WERI-Rb-1 (cell line): Measurements from ENCODE around the gene ZNF442.
A peak's percentile ranks its signal among the peaks of the same experiment; 100 is the strongest.
"Not testable (repeated sequence)": the region's sequence is repeated elsewhere in the genome, so short reads cannot be mapped to it uniquely, and the experiment has no call there.

Experiments used
- DNase-seq: peaks from one replicate; pipeline ENCODE4 v3.0.0-alpha.2; 2020
- H3K27ac ChIP-seq: fragments of 250-450 bp; sonication (Bioruptor Pico); 2 replicates; pipeline ENCODE4 v1.5.1; 2020; ENCODE audit warnings: mild to moderate bottlenecking, moderate library complexity
- H3K27me3 ChIP-seq: fragments of 250-450 bp; sonication (Bioruptor Pico); 2 replicates; pipeline ENCODE4 v1.5.1; 2021; ENCODE audit warnings: mild to moderate bottlenecking, low read depth, moderate library complexity; ENCODE audit not compliant: insufficient read depth, severe bottlenecking
- H3K36me3 ChIP-seq: fragments of 250-450 bp; sonication (Bioruptor Pico); 2 replicates; pipeline ENCODE4 v1.5.1; 2020; ENCODE audit warnings: mild to moderate bottlenecking, moderate library complexity
- H3K4me3 ChIP-seq: 2 replicates; pipeline ENCODE4 v1.5.1; 2011; ENCODE audit warnings: low read depth, mild to moderate bottlenecking, control low read depth, low read length
- H3K9me3 ChIP-seq: fragments of 250-450 bp; sonication (Bioruptor Pico); 2 replicates; pipeline ENCODE4 v1.5.1; 2021; ENCODE audit warnings: mild to moderate bottlenecking, moderate library complexity; ENCODE audit not compliant: severe bottlenecking
- CTCF ChIP-seq: IDR thresholded peaks from 2 replicates; pipeline ENCODE4 v1.5.1; 2011; ENCODE audit warnings: low read depth, mild to moderate bottlenecking, control low read depth, inconsistent platforms, low read length

ZNF442 gene

DNA sequence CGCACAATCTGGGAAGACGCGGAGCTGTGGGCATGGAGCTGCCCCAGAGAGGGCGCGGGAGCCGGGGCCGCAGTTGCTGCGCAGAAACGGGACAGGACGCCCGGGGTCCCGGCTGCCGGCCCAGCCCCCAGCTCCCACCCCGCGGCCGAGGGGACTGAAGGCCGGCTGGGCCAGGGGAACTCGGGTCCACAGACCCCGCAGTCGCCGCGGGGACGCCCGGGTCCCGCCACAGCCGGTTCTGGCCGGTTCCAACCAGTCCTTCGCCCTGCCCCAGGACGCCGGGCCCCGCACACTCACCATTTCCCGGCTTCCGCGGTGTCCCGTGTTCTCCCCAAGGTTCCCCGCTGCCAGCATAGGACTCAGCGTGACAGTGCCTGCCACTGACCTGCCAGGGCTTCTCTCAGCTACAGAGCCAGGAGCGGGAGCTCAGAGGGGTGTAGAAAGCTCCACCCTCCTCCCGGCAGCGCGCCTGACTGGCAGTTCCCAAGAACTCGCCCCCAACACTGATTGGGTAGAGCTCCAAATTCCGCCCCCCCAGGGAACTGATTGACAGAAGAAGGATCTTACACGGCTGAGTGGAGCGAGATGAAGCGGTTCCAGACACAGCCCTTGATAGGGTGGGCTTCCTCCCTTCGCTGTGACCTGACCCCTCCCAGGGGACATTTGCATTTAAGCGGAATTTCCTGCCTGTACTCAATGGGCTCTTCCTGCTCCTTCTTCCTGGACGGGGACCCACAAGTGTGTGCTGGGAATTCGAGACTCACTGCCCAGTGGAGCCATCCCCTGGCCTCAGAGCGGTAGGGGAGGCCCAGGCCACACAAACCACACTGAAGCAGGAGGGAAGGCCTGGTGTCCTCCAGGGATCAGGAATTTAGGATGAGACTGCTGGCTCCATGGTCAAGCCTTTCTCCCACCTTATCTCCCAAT is at the start of gene ZNF442:
Gene ZNF442 (minus strand): TSS at position 448 of the 927 bp plus-strand sequence. CDS start 2,052 bp downstream, outside the sequence.
- TF ChIP-seq CTCF, result peak; percentile 73
- Histone ChIP-seq H3K27ac (peak within 1 kb of the TSS; percentile 81), H3K27me3 (no peaks in the 10 kb centered on the region), H3K9me3 (no peaks in the 10 kb centered on the region), H3K36me3 (no peaks in the 10 kb centered on the region), H3K4me3 (peak within 1 kb of the TSS; percentile 81)
- peak; percentile 99 for DNase-seq

DNA sequence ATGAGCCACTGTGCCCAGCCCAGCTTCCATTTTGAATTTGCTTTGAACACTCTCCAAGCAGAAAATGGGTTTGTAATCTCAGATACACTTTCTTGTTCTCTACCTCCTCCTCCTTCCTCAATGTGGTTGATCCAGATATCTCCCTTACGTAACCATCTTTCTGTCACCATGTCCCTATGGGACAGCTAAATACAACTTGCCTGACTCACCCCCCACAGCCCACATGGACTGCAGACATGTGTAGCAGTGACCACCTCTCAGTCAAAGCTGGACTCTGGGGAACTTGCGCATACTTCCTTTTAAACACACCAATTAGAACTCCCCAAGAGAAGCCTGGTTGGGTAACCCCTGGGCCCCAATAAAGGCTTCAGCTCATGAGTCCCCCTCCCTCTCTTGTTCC is 46.4 kb upstream of the ZNF442 start:
- DNase-seq, result no peak
- H3K9me3 ChIP-seq, result peaks cover 2% of the 10 kb centered on the region
- H3K27ac ChIP-seq, result no peak overlapping the region
- H3K27me3 ChIP-seq, result no peaks in the 10 kb centered on the region
- H3K4me3 ChIP-seq, result no peak overlapping the region
- TF ChIP-seq CTCF, result no peak
- no peaks in the 10 kb centered on the region; the same call in 1 of the 2 replicates for H3K36me3 ChIP-seq

- H3K36me3 ChIP-seq, result no peaks in the 10 kb centered on the region
- DNase-seq, result peak; percentile 98
- H3K27me3 ChIP-seq, result no peaks in the 10 kb centered on the region
- H3K27ac ChIP-seq, result peak within 1 kb of the TSS; percentile 85
- peak within 1 kb of the TSS; percentile 94 for H3K4me3 ChIP-seq
- TF ChIP-seq CTCF, result 0 out of 2 replicates have a peak, but pooled peaks have one; percentile 6
- H3K9me3 ChIP-seq, result no peaks in the 10 kb centered on the region
Observed at GRCh38 chr19:12400633-12401502, 35.4 kb upstream of the ZNF442 start, which contains the start of gene ZNF799. Gene ZNF799 (minus strand): TSS chr19:12401271. CDS start chr19:12401070, 201 bp downstream.

DNA sequence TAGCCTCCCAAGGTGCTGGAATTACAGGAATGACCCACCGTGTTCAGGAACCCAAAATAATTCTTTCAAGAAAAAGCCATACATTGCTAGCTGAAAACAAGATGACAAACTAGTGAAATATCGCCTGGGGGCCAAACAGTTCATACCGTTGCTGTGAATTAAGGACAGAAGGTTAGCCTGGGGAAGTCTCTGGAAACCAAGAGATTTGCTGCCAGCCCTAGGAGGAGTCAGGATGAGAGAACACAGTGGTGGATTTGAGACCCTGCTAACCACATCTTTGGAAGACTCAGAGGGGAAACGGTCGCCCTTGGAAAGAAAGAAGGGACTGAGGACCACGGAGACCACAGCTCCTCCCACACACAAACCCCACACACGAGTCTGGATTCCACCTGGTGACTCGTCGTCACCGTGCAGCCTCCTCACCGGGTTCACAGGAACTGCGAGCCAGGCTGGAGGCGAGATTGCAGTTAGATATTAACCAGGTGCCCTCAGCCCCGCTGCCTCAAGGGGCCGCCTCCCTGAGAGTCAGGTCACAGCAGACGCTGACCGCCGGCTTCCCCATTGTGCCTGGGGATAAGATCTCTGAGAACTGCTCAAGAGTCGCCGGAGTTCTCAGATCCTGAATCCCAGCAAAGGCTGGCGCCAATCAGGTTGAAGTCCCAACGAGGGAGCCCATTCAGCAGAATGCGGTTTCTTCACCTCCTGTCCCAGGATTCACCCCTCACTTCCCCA is 34.6 kb upstream of the ZNF442 start:
- not testable (repeated sequence) for H3K36me3 ChIP-seq, H3K27me3 ChIP-seq, H3K9me3 ChIP-seq
- DNase-seq, result peak; percentile 48
- Histone ChIP-seq H3K4me3 (peak overlapping the region; percentile 94), H3K27ac (peak overlapping the region; percentile 85)

DNA sequence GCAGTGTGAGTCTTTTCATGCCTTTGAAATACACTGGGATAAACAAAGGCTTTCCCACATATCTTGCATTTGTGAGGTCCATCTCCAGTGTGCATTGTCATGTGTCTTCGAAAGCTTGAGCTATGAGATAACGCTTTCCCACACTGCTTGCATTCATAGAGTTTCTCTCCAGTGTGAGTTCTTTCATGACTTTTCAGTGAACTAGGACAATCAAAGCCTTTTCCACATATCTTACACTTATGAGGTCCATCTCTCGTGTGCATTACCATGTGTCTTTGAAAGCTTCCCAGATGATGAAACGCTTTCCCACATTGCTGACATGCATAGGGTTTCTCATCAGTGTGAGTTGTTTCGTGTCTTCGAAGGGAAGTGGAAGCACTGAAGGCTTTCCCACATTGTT is 25.7 kb upstream of the ZNF442 start:
- not testable (repeated sequence) for H3K27me3 ChIP-seq, H3K9me3 ChIP-seq, H3K27ac ChIP-seq, H3K4me3 ChIP-seq, H3K36me3 ChIP-seq, DNase-seq

DNA sequence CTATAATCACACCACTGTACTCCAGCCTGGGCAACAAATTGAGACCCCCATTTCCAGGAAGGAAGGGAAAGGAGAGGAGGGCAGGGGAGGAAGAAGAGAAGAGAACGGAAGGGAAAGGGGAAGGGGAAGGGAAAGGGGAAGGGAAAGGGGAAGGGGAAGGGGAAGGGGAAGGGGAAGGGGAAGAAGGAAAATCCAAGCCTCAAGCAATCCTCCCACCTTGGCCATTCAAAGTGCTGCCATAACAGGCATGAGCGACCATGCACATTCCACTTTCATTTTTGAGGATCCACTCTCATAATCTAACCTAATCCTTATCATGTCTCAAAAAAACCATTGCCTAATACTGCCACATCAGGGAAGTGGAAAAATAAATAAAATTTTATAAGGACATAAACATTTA is 20.9 kb upstream of the ZNF442 start:
- H3K9me3 ChIP-seq, H3K4me3 ChIP-seq, DNase-seq, H3K27me3 ChIP-seq, H3K27ac ChIP-seq, H3K36me3 ChIP-seq: not testable (repeated sequence)
